GM18858 (cell line): ENCODE results near the gene DNAH6.

Source experiments
- ATAC-seq: cut with Tn5 transposase; IDR thresholded peaks from one replicate; pipeline ENCODE4 v1.9.1; 2021; ENCODE audit not compliant: unreplicated experiment

The DNAH6 gene

GRCh38 chr2:84628486-84628885, 112.2 kb downstream of the DNAH6 start:
- ATAC-seq, result no peak

- no peak for ATAC-seq
These were observed 113.3 kb downstream of the DNAH6 start for GRCh38 chr2:84629550-84629949.

GRCh38 chr2:84631047-84631446, 114.7 kb downstream of the DNAH6 start:
- peak; percentile 61 for ATAC-seq

GRCh38 chr2:84631985-84632384, 115.7 kb downstream of the DNAH6 start:
- ATAC-seq, result no peak

GRCh38 chr2:84636080-84636971, 120.0 kb downstream of the DNAH6 start:
- no peak for ATAC-seq

GRCh38 chr2:84639751-84640150, 123.5 kb downstream of the DNAH6 start:
- ATAC-seq, result no peak

- no peak for ATAC-seq
These were observed 124.1 kb downstream of the DNAH6 start for GRCh38 chr2:84640411-84640810.

GRCh38 chr2:84641021-84641420, 124.7 kb downstream of the DNAH6 start:
- no peak for ATAC-seq

GRCh38 chr2:84643991-84644390, 127.7 kb downstream of the DNAH6 start:
- no peak for ATAC-seq

GRCh38 chr2:84646514-84646913, 130.2 kb downstream of the DNAH6 start:
- ATAC-seq, result no peak

- no peak for ATAC-seq
These were observed 131.0 kb downstream of the DNAH6 start for GRCh38 chr2:84647267-84647666.

- no peak for ATAC-seq
These were observed 132.8 kb downstream of the DNAH6 start for GRCh38 chr2:84649058-84649457.

- ATAC-seq, result no peak
These were observed 133.3 kb downstream of the DNAH6 start for GRCh38 chr2:84649487-84650142.

- no peak for ATAC-seq
These were observed 136.1 kb downstream of the DNAH6 start for GRCh38 chr2:84652431-84652830.

GRCh38 chr2:84653302-84653701, 137.0 kb downstream of the DNAH6 start:
- no peak for ATAC-seq

- no peak for ATAC-seq
These were observed 138.1 kb downstream of the DNAH6 start for GRCh38 chr2:84654414-84654813.

- ATAC-seq, result no peak
These were observed 152.8 kb downstream of the DNAH6 start for GRCh38 chr2:84669122-84669521.

- ATAC-seq, result no peak
These were observed 157.8 kb downstream of the DNAH6 start for GRCh38 chr2:84674099-84674498.

GRCh38 chr2:84674586-84674985, 158.3 kb downstream of the DNAH6 start:
- no peak for ATAC-seq

- no peak for ATAC-seq
These were observed 160.0 kb downstream of the DNAH6 start for GRCh38 chr2:84676295-84676694.

GRCh38 chr2:84678214-84678613, 161.9 kb downstream of the DNAH6 start:
- no peak for ATAC-seq

GRCh38 chr2:84686783-84687476, 170.6 kb downstream of the DNAH6 start:
- ATAC-seq, result no peak
